Measurements from ENCODE around the gene ENTPD5.
A peak's percentile ranks its signal among the peaks of the same experiment; 100 is the strongest.
"Not testable (repeated sequence)": the region's sequence is repeated elsewhere in the genome, so short reads cannot be mapped to it uniquely, and the experiment has no call there.

Gene ENTPD5

DNA sequence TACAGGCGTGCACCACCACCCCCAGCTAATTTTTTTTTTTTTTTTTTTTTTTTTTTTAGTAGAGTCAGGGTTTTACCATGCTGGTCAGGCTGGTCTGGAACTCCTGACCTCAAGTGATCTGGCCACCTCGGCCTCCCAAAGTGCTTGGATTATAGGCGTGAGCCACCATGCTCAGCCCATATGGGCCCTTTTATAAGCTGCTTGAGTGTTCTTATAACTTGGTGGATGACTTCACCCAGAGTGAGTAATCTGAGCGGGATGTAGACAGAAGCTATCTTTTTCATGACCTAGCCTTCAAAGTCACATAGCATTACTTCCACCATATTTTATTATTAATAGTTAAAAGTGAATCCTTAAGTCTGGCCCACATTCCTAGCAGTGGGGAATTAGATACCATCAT, 16.5 kb upstream of the ENTPD5 start:
- Histone ChIP-seq H3K4me3 (ENCODE audit: low read depth, low read length) (no peak overlapping the region), H3K9ac (ENCODE audit: low read depth, low read length) (no peak overlapping the region), H3K36me3 (ENCODE audit: control insufficient read depth, insufficient read depth, low read length) (no peaks in the 10 kb centered on the region), H3K27ac (ENCODE audit: low read depth, low read length) (no peak overlapping the region), H3K27me3 (ENCODE audit: control insufficient read depth, insufficient read depth, low read length) (no peaks in the 10 kb centered on the region), H3K4me1 (ENCODE audit: control insufficient read depth, insufficient read depth, low read length) (no peaks in the 10 kb centered on the region), H3K9me3 (ENCODE audit: control insufficient read depth, insufficient read depth, low read length) (no peaks in the 10 kb centered on the region)

DNA sequence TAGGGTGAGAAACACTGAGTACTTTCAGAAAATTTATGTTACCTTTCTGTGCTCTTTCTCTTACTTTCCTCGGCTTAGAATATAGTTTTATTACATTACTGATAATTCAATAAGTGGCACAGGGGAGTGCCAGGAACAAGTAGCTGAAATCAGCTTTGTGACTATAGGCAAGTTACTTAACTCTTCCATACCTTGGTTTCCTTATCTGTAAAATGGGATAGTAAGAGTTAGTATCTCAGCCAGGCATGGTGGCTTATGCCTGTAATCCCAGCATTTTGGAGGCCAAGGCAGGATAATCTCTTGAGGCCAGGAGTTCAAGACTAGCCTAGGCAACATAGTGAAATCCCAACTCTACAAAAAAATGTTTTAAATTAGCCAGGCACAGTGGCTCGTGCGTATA, 15.5 kb upstream of the ENTPD5 start:
- Histone ChIP-seq H3K36me3 (ENCODE audit: control insufficient read depth, insufficient read depth, low read length) (no peaks in the 10 kb centered on the region), H3K9me3 (ENCODE audit: control insufficient read depth, insufficient read depth, low read length) (no peaks in the 10 kb centered on the region), H3K4me1 (ENCODE audit: control insufficient read depth, insufficient read depth, low read length) (no peaks in the 10 kb centered on the region), H3K27ac (ENCODE audit: low read depth, low read length) (no peak overlapping the region), H3K9ac (ENCODE audit: low read depth, low read length) (no peak overlapping the region), H3K4me3 (ENCODE audit: low read depth, low read length) (no peak overlapping the region), H3K27me3 (ENCODE audit: control insufficient read depth, insufficient read depth, low read length) (no peaks in the 10 kb centered on the region)

DNA sequence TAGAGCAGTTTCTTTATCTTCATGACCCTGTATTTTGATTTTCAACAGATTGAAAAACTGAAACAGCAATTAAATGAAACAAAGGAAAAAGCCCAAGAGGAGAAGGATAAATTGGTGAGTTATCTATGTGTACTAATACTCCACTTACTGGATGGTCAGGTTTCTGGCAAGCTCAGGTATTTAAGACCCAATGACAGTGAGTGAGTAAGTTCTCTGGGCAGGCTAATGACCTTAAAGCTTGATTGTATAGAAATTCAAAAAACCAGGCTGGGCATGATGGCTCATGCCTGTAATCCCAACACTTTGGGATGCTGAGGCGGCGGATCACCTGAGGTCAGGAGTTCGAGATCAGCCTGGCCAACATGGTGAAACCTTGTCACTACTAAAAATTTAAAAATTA, 10.0 kb upstream of the ENTPD5 start:
- Histone ChIP-seq H3K9me3 (ENCODE audit: control insufficient read depth, insufficient read depth, low read length) (no peaks in the 10 kb centered on the region), H3K9ac (ENCODE audit: low read depth, low read length) (no peak overlapping the region), H3K27me3 (ENCODE audit: control insufficient read depth, insufficient read depth, low read length) (no peaks in the 10 kb centered on the region), H3K4me3 (ENCODE audit: low read depth, low read length) (no peak overlapping the region), H3K36me3 (ENCODE audit: control insufficient read depth, insufficient read depth, low read length) (no peaks in the 10 kb centered on the region), H3K4me1 (ENCODE audit: control insufficient read depth, insufficient read depth, low read length) (no peaks in the 10 kb centered on the region), H3K27ac (ENCODE audit: low read depth, low read length) (no peak overlapping the region)

DNA sequence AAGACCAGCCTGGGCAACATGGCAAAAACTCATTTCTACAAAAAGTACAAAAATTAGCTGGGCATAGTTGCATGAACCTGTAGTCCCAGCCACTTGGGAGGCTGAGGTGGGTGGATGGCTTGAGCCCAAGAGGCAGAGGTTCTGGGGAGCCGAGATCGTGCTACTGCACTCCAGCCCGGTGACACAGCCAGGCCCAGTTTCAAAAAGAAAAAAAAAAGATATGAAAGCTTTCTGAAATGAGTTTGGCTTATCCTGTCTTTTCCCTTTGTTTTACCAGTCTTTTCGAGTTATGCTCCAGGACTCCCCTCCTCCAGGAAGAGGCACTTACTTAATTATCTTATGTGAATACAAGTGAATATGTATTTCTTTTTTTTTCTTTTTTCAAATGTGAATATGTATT, 3.3 kb upstream of the ENTPD5 start:
- Histone ChIP-seq H3K4me3 (ENCODE audit: low read depth, low read length) (no peak overlapping the region), H3K27ac (ENCODE audit: low read depth, low read length) (no peak overlapping the region), H3K27me3 (ENCODE audit: control insufficient read depth, insufficient read depth, low read length) (no peaks in the 10 kb centered on the region), H3K9me3 (ENCODE audit: control insufficient read depth, insufficient read depth, low read length) (no peaks in the 10 kb centered on the region), H3K36me3 (ENCODE audit: control insufficient read depth, insufficient read depth, low read length) (no peaks in the 10 kb centered on the region), H3K4me1 (ENCODE audit: control insufficient read depth, insufficient read depth, low read length) (no peaks in the 10 kb centered on the region), H3K9ac (ENCODE audit: low read depth, low read length) (no peak overlapping the region)

DNA sequence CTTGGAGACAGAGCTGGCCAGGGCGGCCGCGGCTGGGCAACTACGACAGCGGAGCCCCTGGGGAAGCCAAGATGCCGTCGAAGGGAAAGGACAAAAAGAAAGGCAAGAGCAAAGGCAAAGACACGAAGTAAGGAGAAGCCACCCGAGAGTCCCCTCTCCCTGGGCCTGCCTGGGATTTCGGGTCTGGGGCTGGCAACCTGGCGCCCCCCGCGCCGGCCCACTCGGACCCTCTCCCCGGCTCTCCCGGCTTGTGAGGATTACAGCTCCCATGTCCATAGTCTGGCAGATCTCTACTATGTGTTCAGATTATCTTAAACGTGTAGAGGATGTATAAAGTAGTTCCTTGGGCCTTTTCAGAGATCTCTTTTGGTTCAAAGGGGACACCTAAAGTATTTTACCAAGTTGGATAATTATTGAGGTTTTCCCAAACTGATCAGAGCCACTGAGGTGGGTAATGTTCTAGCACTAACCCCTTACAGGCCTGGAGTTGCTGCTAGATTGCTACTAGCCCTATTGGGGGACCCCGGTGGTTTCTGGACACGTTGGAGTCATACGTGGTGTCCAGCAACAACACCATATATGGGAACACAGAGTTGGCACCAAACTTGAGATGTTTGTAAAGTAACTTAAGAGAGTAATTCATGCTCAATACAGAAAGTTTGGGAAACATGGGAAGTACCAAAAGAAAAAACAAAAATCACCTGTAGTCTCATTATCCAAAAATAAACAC, 485 bp upstream of the ENTPD5 start:
- H3K27ac ChIP-seq (ENCODE audit: low read depth, low read length), result no peak overlapping the region

DNA sequence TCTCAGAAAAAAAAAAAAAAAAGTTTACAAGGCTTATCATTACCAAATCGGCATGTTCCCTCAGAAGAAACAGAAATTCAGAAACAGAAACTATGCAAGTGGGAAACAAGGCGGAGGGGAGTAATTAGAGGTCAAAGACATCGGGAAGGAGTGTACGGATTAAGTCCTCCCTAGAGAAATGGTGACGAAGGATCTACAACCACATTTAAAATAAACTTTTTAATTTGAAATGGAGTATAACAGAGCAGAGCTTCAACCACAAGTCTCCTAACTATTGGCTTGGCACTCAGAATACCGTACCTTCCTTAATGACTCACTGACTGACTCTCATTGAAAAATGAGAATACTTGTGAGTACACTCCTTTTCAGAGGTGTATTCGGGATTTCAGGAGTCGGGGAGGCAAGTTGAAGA, 908 bp downstream of the ENTPD5 start:
- no peaks in the 10 kb centered on the region for H3K4me1 ChIP-seq (ENCODE audit: control insufficient read depth, insufficient read depth, low read length)

More for the DNA sequence above, 485 bp upstream of the ENTPD5 start:
- no peaks in the 10 kb centered on the region for H3K27me3 ChIP-seq (ENCODE audit: control insufficient read depth, insufficient read depth, low read length)
- peak overlapping the region; percentile 98 for H3K4me3 ChIP-seq (ENCODE audit: low read depth, low read length)
- H3K9me3 ChIP-seq (ENCODE audit: control insufficient read depth, insufficient read depth, low read length), result no peaks in the 10 kb centered on the region
- no peaks in the 10 kb centered on the region for H3K4me1 ChIP-seq (ENCODE audit: control insufficient read depth, insufficient read depth, low read length)
- 0 out of 2 replicates have a peak overlapping the region, but pooled peaks have one; percentile 70 for H3K9ac ChIP-seq (ENCODE audit: low read depth, low read length)
- no peaks in the 10 kb centered on the region for H3K36me3 ChIP-seq (ENCODE audit: control insufficient read depth, insufficient read depth, low read length)

DNA sequence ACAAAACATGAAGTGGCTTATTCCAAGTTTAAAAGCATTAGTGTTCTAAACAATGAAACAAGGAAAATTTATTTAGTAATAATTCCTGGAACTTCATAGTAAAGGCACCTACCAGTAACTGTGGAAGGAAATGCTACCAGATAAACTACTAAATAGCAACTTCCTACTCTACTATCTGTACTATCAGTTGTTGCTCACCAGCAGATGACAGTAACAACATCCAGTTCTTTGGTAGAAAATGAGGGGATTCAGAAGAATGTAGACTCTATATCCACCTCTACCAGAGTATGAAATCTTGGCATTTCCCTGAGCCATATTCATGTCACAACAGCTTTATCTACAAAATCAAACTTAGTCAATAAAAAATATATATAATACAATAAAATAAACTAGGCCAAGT, 3.1 kb downstream of the ENTPD5 start:
- Histone ChIP-seq H3K36me3 (ENCODE audit: control insufficient read depth, insufficient read depth, low read length) (peaks cover 11% of the 10 kb centered on the region), H3K27ac (ENCODE audit: low read depth, low read length) (no peak overlapping the region), H3K4me3 (ENCODE audit: low read depth, low read length) (no peak overlapping the region)

More for the DNA sequence above, 908 bp downstream of the ENTPD5 start:
- no peak overlapping the region for H3K9ac ChIP-seq (ENCODE audit: low read depth, low read length)
- peaks cover 6% of the 10 kb centered on the region for H3K36me3 ChIP-seq (ENCODE audit: control insufficient read depth, insufficient read depth, low read length)
- H3K27ac ChIP-seq (ENCODE audit: low read depth, low read length), result peak overlapping the region; percentile 26
- no peaks in the 10 kb centered on the region for H3K9me3 ChIP-seq (ENCODE audit: control insufficient read depth, insufficient read depth, low read length)
- H3K27me3 ChIP-seq (ENCODE audit: control insufficient read depth, insufficient read depth, low read length), result no peaks in the 10 kb centered on the region
- H3K4me3 ChIP-seq (ENCODE audit: low read depth, low read length), result peak overlapping the region; percentile 98

DNA sequence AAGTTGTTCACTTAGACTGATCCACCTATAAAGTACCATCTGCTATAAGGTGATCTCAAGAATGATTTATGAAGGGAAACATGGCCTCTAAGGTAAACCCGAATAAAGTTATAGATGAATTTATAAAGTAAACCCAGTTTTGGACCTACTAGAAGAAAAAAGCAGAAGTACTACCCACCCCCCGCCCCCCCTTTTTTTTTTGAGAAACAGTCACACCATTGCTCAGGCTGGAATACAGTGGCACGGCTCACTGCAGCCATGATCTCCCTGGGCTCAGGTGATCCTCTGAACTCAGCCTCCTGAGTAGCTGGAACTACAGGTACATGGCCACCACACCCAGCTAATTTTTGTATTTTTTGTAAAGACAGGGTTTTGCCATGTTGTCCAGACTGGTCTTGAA, 3.9 kb downstream of the ENTPD5 start:
- Histone ChIP-seq H3K4me3 (ENCODE audit: low read depth, low read length) (no peak overlapping the region), H3K4me1 (ENCODE audit: control insufficient read depth, insufficient read depth, low read length) (no peaks in the 10 kb centered on the region), H3K9ac (ENCODE audit: low read depth, low read length) (no peak overlapping the region), H3K36me3 (ENCODE audit: control insufficient read depth, insufficient read depth, low read length) (peaks cover 15% of the 10 kb centered on the region), H3K9me3 (ENCODE audit: control insufficient read depth, insufficient read depth, low read length) (no peaks in the 10 kb centered on the region), H3K27me3 (ENCODE audit: control insufficient read depth, insufficient read depth, low read length) (no peaks in the 10 kb centered on the region), H3K27ac (ENCODE audit: low read depth, low read length) (no peak overlapping the region)

More for the DNA sequence above, 3.1 kb downstream of the ENTPD5 start:
- Histone ChIP-seq H3K9ac (ENCODE audit: low read depth, low read length) (no peak overlapping the region), H3K27me3 (ENCODE audit: control insufficient read depth, insufficient read depth, low read length) (no peaks in the 10 kb centered on the region), H3K9me3 (ENCODE audit: control insufficient read depth, insufficient read depth, low read length) (no peaks in the 10 kb centered on the region), H3K4me1 (ENCODE audit: control insufficient read depth, insufficient read depth, low read length) (no peaks in the 10 kb centered on the region)

DNA sequence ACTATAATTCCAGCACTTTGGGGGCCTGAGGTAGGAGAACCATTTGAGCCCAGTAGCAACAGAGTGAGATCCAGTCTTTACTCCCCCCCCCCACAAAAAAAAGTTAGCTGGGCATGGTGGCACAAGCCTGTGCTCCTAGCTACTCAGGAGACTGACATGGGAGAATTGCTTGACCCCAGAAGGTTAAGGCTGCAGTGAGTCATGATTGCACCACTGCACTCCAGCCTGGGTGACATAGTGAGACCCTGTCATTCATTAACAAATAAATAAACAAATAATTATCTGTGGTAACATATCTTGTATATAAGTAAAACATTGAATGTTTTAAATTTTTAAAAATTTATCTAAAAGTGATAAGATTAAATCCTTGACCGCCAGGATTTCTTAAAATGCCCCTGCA, 4.8 kb downstream of the ENTPD5 start:
- Histone ChIP-seq H3K9ac (ENCODE audit: low read depth, low read length) (no peak overlapping the region), H3K27ac (ENCODE audit: low read depth, low read length) (no peak overlapping the region), H3K27me3 (ENCODE audit: control insufficient read depth, insufficient read depth, low read length) (no peaks in the 10 kb centered on the region), H3K4me3 (ENCODE audit: low read depth, low read length) (no peak overlapping the region), H3K4me1 (ENCODE audit: control insufficient read depth, insufficient read depth, low read length) (no peaks in the 10 kb centered on the region), H3K36me3 (ENCODE audit: control insufficient read depth, insufficient read depth, low read length) (peaks cover 15% of the 10 kb centered on the region), H3K9me3 (ENCODE audit: control insufficient read depth, insufficient read depth, low read length) (no peaks in the 10 kb centered on the region)

DNA sequence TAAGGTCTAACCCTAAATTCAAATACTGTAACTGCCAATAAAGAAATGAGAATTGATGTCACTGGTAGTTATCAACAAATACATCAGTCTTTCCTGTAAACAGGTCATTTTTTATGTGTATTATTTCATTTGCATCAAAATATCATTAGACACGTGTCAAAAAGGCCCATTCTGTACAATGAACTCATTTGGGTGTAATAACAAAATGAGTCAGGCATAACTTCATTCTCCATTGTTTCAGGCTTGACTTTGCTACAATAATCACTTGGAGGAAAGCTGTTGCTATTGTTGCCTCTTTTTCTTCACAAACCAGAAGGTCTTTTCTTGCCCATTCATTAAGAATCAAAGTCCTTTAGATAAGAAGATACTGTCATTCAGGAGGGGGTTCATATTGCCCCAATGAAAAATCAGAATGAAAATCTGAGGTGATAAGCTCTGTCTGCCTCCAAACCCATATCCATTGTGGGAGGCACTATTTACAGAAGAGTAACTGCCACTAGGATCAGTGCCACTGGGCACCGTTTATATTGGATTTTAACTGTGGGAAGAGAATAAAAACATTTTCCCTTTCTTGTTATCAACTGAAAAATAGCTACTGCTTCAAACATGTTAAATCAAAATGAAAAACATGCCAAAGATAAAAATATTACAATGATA, 10.1 kb downstream of the ENTPD5 start:
- Histone ChIP-seq H3K27ac (ENCODE audit: low read depth, low read length) (no peak overlapping the region), H3K36me3 (ENCODE audit: control insufficient read depth, insufficient read depth, low read length) (peaks cover 15% of the 10 kb centered on the region), H3K9me3 (ENCODE audit: control insufficient read depth, insufficient read depth, low read length) (no peaks in the 10 kb centered on the region), H3K4me1 (ENCODE audit: control insufficient read depth, insufficient read depth, low read length) (no peaks in the 10 kb centered on the region), H3K4me3 (ENCODE audit: low read depth, low read length) (no peak overlapping the region), H3K9ac (ENCODE audit: low read depth, low read length) (no peak overlapping the region), H3K27me3 (ENCODE audit: control insufficient read depth, insufficient read depth, low read length) (no peaks in the 10 kb centered on the region)

DNA sequence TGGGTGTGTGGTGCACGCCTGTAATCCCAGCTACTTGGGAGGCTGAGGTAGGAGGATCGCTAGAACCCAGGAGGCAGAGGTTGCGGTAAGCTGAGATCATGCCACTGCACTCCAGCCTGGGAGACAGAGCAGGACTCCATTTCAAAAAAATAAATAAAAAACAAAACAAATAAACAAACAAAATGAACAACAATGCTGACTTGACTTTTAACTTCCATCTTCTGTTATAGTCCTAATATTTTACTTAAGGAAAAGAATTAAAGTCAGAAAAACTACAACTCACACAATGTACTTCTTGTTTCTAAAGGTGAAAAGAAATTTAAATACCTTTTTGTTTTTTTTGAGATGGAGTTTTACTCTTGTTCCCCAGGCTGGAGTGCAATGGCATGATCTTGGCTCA, 13.4 kb downstream of the ENTPD5 start:
- H3K4me3 ChIP-seq (ENCODE audit: low read depth, low read length); H3K27me3 ChIP-seq (ENCODE audit: control insufficient read depth, insufficient read depth, low read length); H3K27ac ChIP-seq (ENCODE audit: low read depth, low read length); H3K36me3 ChIP-seq (ENCODE audit: control insufficient read depth, insufficient read depth, low read length); H3K4me1 ChIP-seq (ENCODE audit: control insufficient read depth, insufficient read depth, low read length); H3K9ac ChIP-seq (ENCODE audit: low read depth, low read length); H3K9me3 ChIP-seq (ENCODE audit: control insufficient read depth, insufficient read depth, low read length): not testable (repeated sequence)
